ENCODE measurements around the gene TOM1. TPM values are rescaled to one million over a fixed set of nuclear protein-coding genes. Genes with fewer than 3 reads are reported as not detected.

Gene TOM1
- total RNA-seq, 1 experiment from 2014 or later: 22.3 TPM

- Histone ChIP-seq H3K23me2 (ENCODE audit: insufficient read length, low read depth, low read length, poor library complexity, severe bottlenecking) (peaks cover 7% of the 10 kb centered on the region), H3K27me3 (ENCODE audit: insufficient read depth, low read length) (no peaks in the 10 kb centered on the region), H2BK5ac (ENCODE audit: insufficient read length, low read length) (no peak overlapping the region), H3K9me3 (ENCODE audit: control insufficient read depth, low read depth, low read length) (no peaks in the 10 kb centered on the region), H4K91ac (ENCODE audit: insufficient read length, low read depth, low read length) (no peak overlapping the region), H3K4me1 (ENCODE audit: insufficient read depth, low read length) (no peaks in the 10 kb centered on the region; the same call in 1 of the 2 replicates), H3K4ac (ENCODE audit: low read depth, low read length) (no peak overlapping the region), H3K23ac (ENCODE audit: insufficient read length, low read depth, low read length) (no peak overlapping the region), H3K79me1 (ENCODE audit: insufficient read depth, low read depth, low read length, poor library complexity, severe bottlenecking) (no peaks in the 10 kb centered on the region), H3K27ac (ENCODE audit: insufficient read length, low read depth, low read length) (no peak overlapping the region), H3K4me2 (ENCODE audit: insufficient read depth, insufficient read length, low read length) (no peak overlapping the region), H3K14ac (ENCODE audit: insufficient read depth, low read length) (no peak overlapping the region), H3K18ac (ENCODE audit: insufficient read length, low read depth, low read length) (no peak overlapping the region), H2AFZ (ENCODE audit: low read length) (no peak overlapping the region), H2AK5ac (ENCODE audit: insufficient read length, low read length) (no peak overlapping the region), H2BK20ac (ENCODE audit: low read depth, low read length, poor library complexity, severe bottlenecking) (no peak overlapping the region), H4K8ac (replicated peaks; ENCODE audit: insufficient read length, low read depth, low read length) (no peak overlapping the region), H4K5ac (ENCODE audit: insufficient read length, low read depth, low read length) (no peak overlapping the region), H2BK15ac (ENCODE audit: low read depth, low read length) (no peak overlapping the region), H3K79me2 (ENCODE audit: insufficient read depth, low read length) (no peaks in the 10 kb centered on the region), H3K9ac (ENCODE audit: extremely low read depth, insufficient read length, low read length) (no peak overlapping the region), H3K56ac (ENCODE audit: insufficient read length, low read depth, low read length) (no peak overlapping the region), H4K20me1 (ENCODE audit: control insufficient read depth, insufficient read depth, insufficient read length) (no peaks in the 10 kb centered on the region), H2BK120ac (ENCODE audit: low read depth, low read length, poor library complexity, severe bottlenecking) (no peak overlapping the region), H2BK12ac (ENCODE audit: insufficient read length, low read depth, low read length) (no peak overlapping the region), H3T11ph (ENCODE audit: low read length) (no peak overlapping the region)
- H3K27me3 Mint-ChIP-seq (ENCODE audit: low read depth): peaks cover 12% of the 10 kb centered on the region
- no peak overlapping the region for H3K27ac Mint-ChIP-seq
- no peak overlapping the region; a peak in 1 of 5 replicates for H3K4me3 Mint-ChIP-seq
- DNase-seq: no peak
- H3K36me3 Mint-ChIP-seq (ENCODE audit: insufficient read depth in 1 of 3, low read depth in 3 of 3): no peaks in the 10 kb centered on the region; a peak in 1 of 7 replicates
- H3K4me1 Mint-ChIP-seq: peaks cover 18 to 33% of the 10 kb centered on the region in 2 experiments
- no peak for TF ChIP-seq CTCF (conservative IDR thresholded peaks at IDR 0.05)
- no CpG with 5 or more reads among the region's 12 CpGs for WGBS (ENCODE audit: extremely low coverage, insufficient read length, low lambda C conversion rate)
- H3K9me3 Mint-ChIP-seq: no peaks in the 10 kb centered on the region
Observed at GRCh38 chr22:35353318-35353717, 53.6 kb downstream of the TOM1 start.
